IMR-90 (cell line): ENCODE measurements around the gene DHRSX. TPM values are rescaled to one million over a fixed set of nuclear protein-coding genes. Genes with fewer than 3 reads are reported as not detected.

ENCODE experiments used
- ATAC-seq: fragments of 200-7000 bp; cut with Tn5 transposase; 2 replicates; pipeline ENCODE4 v1.9.1; 2020; ENCODE audit warnings: low read depth, mild to moderate bottlenecking, moderate library complexity
- BruUV-seq: library from RNA; stranded (reverse); fragments of 400-500 nt; replicated peaks from 2 replicates; lab custom pipeline; 2021; lab: Mats Ljungman, UMichigan
- CTCF ChIA-PET: fragments of 300-600 bp; formaldehyde crosslinking; extraction: SDS; loops from one replicate; lab custom pipeline; 2021; ENCODE audit warnings: antibody characterized with exemption; lab: Yijun Ruan, JAX
- POLR2A ChIA-PET: fragments of 300-600 bp; sonication (Branson Sonifier 250); formaldehyde crosslinking; loops from one replicate; lab custom pipeline; 2022; ENCODE audit warnings: antibody characterized with exemption; ENCODE audit not compliant: unreplicated experiment; lab: Charles Lee
- DNase-seq: peaks from one replicate; pipeline ENCODE4 v3.0.0; 2013
- H2AFZ ChIP-seq: replicated peaks from 2 replicates; pipeline ENCODE3; 2013; ENCODE audit warnings: low read length, mild to moderate bottlenecking; ENCODE audit not compliant: poor library complexity
- H2AK5ac ChIP-seq: 2 replicates; pipeline ENCODE4 v1.6.1; 2013; ENCODE audit warnings: low read depth, low read length, inconsistent platforms
- H2AK9ac ChIP-seq: replicated peaks from 2 replicates; pipeline ENCODE3; 2013; ENCODE audit warnings: mild to moderate bottlenecking, low read depth, low read length, moderate library complexity; ENCODE audit not compliant: poor library complexity
- H2BK120ac ChIP-seq: 2 replicates; pipeline ENCODE4 v1.6.1; 2013; ENCODE audit warnings: low read depth, low read length, inconsistent platforms
- H2BK15ac ChIP-seq: 3 replicates; pipeline ENCODE4 v1.6.1; 2013; ENCODE audit warnings: low read depth, low read length, inconsistent platforms
- H2BK20ac ChIP-seq: 2 replicates; pipeline ENCODE4 v1.6.1; 2013; ENCODE audit warnings: low read depth, mild to moderate bottlenecking, inconsistent platforms, low read length, moderate library complexity
- H2BK5ac ChIP-seq: 2 replicates; pipeline ENCODE4 v1.6.1; 2013; ENCODE audit warnings: mild to moderate bottlenecking, low read depth, low read length, inconsistent platforms; ENCODE audit not compliant: poor library complexity, severe bottlenecking
- H3K14ac ChIP-seq: replicated peaks from 2 replicates; pipeline ENCODE4 v1.6.1; 2013; ENCODE audit warnings: low read depth, low read length, inconsistent platforms
- H3K18ac ChIP-seq: 2 replicates; pipeline ENCODE4 v1.6.1; 2013; ENCODE audit warnings: low read depth, low read length, control low read depth
- H3K23ac ChIP-seq: 2 replicates; pipeline ENCODE4 v1.6.1; 2013; ENCODE audit warnings: low read depth, low read length, inconsistent platforms
- H3K27ac ChIP-seq: 2 replicates; pipeline ENCODE4 v1.5.1; 2013; ENCODE audit warnings: mild to moderate bottlenecking, control low read depth, low read length; ENCODE audit not compliant: insufficient read depth
- H3K27me3 ChIP-seq: 2 replicates; pipeline ENCODE4 v1.6.1; 2013; ENCODE audit warnings: low read length; ENCODE audit not compliant: control insufficient read depth, insufficient read depth
- H3K36me3 ChIP-seq: 2 replicates; pipeline ENCODE4 v1.6.1; 2013; ENCODE audit warnings: low read length, mixed read lengths; ENCODE audit not compliant: control insufficient read depth, insufficient read depth
- H3K4ac ChIP-seq: 2 replicates; pipeline ENCODE4 v1.6.1; 2013; ENCODE audit warnings: low read depth, low read length, inconsistent platforms
- H3K4me1 ChIP-seq: 2 replicates; pipeline ENCODE4 v1.6.1; 2013; ENCODE audit warnings: low read length, mixed read lengths; ENCODE audit not compliant: control insufficient read depth, insufficient read depth
- H3K4me2 ChIP-seq: 2 replicates; pipeline ENCODE4 v1.6.1; 2013; ENCODE audit warnings: low read depth, mild to moderate bottlenecking, control low read depth, low read length, moderate library complexity
- H3K4me3 ChIP-seq: 2 replicates; pipeline ENCODE4 v1.5.1; 2013; ENCODE audit warnings: low read depth, mild to moderate bottlenecking, control low read depth, low read length, moderate library complexity; ENCODE audit not compliant: insufficient read depth
- H3K56ac ChIP-seq: 2 replicates; pipeline ENCODE4 v1.6.1; 2013; ENCODE audit warnings: low read length, inconsistent platforms; ENCODE audit not compliant: insufficient read depth; ENCODE audit errors: extremely low read depth
- H3K79me1 ChIP-seq, 2 experiments: 2 replicates each; pipeline ENCODE4 v1.6.1; 2013; ENCODE audit warnings: low read length in 2 of 2, inconsistent platforms in 1 of 2, low read depth in 1 of 2
- H3K9ac ChIP-seq: 2 replicates; pipeline ENCODE4 v1.6.1; 2013; ENCODE audit warnings: low read depth, low read length, control low read depth
- H3K9me1 ChIP-seq: 2 replicates; pipeline ENCODE4 v1.6.1; 2013; ENCODE audit warnings: low read length, inconsistent platforms; ENCODE audit not compliant: insufficient read depth
- H3K9me3 ChIP-seq: 2 replicates; pipeline ENCODE4 v1.6.1; 2013; ENCODE audit warnings: low read length; ENCODE audit not compliant: control insufficient read depth, insufficient read depth
- H4K20me1 ChIP-seq: 2 replicates; pipeline ENCODE4 v1.6.1; 2013; ENCODE audit warnings: low read length, inconsistent platforms; ENCODE audit not compliant: insufficient read depth
- H4K5ac ChIP-seq: 2 replicates; pipeline ENCODE4 v1.6.1; 2013; ENCODE audit warnings: mild to moderate bottlenecking, low read depth, low read length, control low read depth
- H4K8ac ChIP-seq, 2 experiments: 2 replicates each; pipeline ENCODE4 v1.6.1; 2013; ENCODE audit warnings: low read depth in 2 of 2, low read length in 2 of 2, control low read depth in 1 of 2, inconsistent platforms in 1 of 2
- H4K91ac ChIP-seq: 2 replicates; pipeline ENCODE4 v1.6.1; 2013; ENCODE audit warnings: low read depth, low read length, inconsistent platforms; ENCODE audit not compliant: insufficient read depth
- CEBPB ChIP-seq: IDR thresholded peaks from 2 replicates; pipeline ENCODE4 v1.6.1; 2012; ENCODE audit warnings: low read depth, low read length, improper control_type of control experiment
- FOS ChIP-seq: fragments of 150-350 bp; IDR thresholded peaks from 2 replicates; pipeline ENCODE4 v1.6.1; 2016; ENCODE audit warnings: low read depth, low read length
- MAFK ChIP-seq: IDR thresholded peaks from 2 replicates; pipeline ENCODE4 v1.6.1; 2012; ENCODE audit warnings: low read depth, low read length, improper control_type of control experiment
- MAZ ChIP-seq: IDR thresholded peaks from 2 replicates; pipeline ENCODE4 v1.6.1; 2012; ENCODE audit warnings: low read depth, mild to moderate bottlenecking, low read length, improper control_type of control experiment, moderate library complexity, borderline replicate concordance
- MXI1 ChIP-seq: IDR thresholded peaks from 2 replicates; pipeline ENCODE4 v1.6.1; 2012; ENCODE audit warnings: low read depth, mild to moderate bottlenecking, low read length, moderate library complexity, borderline replicate concordance
- POLR2A ChIP-seq: IDR thresholded peaks from 2 replicates; pipeline ENCODE4 v1.6.1; 2012; ENCODE audit warnings: mild to moderate bottlenecking, low read depth, low read length
- RAD21 ChIP-seq: IDR thresholded peaks from 2 replicates; pipeline ENCODE4 v1.6.1; 2012; ENCODE audit warnings: low read length, improper control_type of control experiment
- RFX5 ChIP-seq: IDR thresholded peaks from 2 replicates; pipeline ENCODE4 v1.8.0; 2012; ENCODE audit warnings: low read depth, mild to moderate bottlenecking, low read length, moderate library complexity
- SMC3 ChIP-seq: fragments of 150-350 bp; IDR thresholded peaks from 2 replicates; pipeline ENCODE4 v1.6.1; 2016; ENCODE audit warnings: low read depth, mild to moderate bottlenecking, antibody characterized with exemption, low read length, moderate library complexity
- WGBS, 2 experiments: methylation state at CpG; one replicate each; pipeline versions ENCODE4 v1.1.5 to v1.1.7; 2013; ENCODE audit warnings: missing lambda C conversion rate in 2 of 2; ENCODE audit not compliant: insufficient read length in 1 of 2; ENCODE audit errors: extremely low coverage in 2 of 2; 5-methylcytosine and 5-hydroxymethylcytosine counted together
- dilution Hi-C: fragments of 300-500 bp; cut with HindIII; formaldehyde crosslinking; loops from one replicate; pipeline ENCODE4 v1.14.3; 2018; ENCODE audit warnings: low sequenced_read_pairs; ENCODE audit not compliant: unreplicated experiment
- in situ Hi-C: fragments of 300-500 bp; cut with MboI; formaldehyde crosslinking; loops from 3 replicates; pipeline ENCODE4 v1.14.3; 2019; ENCODE audit warnings: low sequenced_read_pairs, inconsistent platforms, mixed read lengths
- intact Hi-C: fragments of 100-400 bp; cut with micrococcal nuclease; formaldehyde crosslinking; loops from 2 replicates; pipeline ENCODE4 v1.10.0; 2022
- polyA plus RNA-seq, 3 experiments: library from polyadenylated mRNA; depleted of rRNA; stranded (reverse); fragments of >200 nt; gene quantifications; 2 replicates each; pipeline ENCODE4 v1.2.3, GENCODE V29; 2012; ENCODE audit warnings: low replicate concordance in 1 of 3
- total RNA-seq: library from RNA; depleted of rRNA; stranded (reverse); fragments of >200 nt; gene quantifications from 2 replicates; pipeline ENCODE4 v1.2.3, GENCODE V29; 2012
- TF ChIP-seq, protein P1 (sequence below): fragments of 150-350 bp; IDR thresholded peaks from 2 replicates; pipeline ENCODE4 v1.6.1; 2017; ENCODE audit warnings: mild to moderate bottlenecking, antibody characterized with exemption, low read length, low read depth
- TF ChIP-seq, protein P2 (sequence below): conservative IDR thresholded peaks from 2 replicates; pipeline ENCODE4 v1.5.1; 2012; ENCODE audit warnings: mild to moderate bottlenecking, low read depth, low read length, improper control_type of control experiment

The DHRSX gene
- total and polyA plus RNA-seq, 2 of the 4 experiments (the other 2 are of a cell fraction), result 26.2 to 38.0 TPM

DNA sequence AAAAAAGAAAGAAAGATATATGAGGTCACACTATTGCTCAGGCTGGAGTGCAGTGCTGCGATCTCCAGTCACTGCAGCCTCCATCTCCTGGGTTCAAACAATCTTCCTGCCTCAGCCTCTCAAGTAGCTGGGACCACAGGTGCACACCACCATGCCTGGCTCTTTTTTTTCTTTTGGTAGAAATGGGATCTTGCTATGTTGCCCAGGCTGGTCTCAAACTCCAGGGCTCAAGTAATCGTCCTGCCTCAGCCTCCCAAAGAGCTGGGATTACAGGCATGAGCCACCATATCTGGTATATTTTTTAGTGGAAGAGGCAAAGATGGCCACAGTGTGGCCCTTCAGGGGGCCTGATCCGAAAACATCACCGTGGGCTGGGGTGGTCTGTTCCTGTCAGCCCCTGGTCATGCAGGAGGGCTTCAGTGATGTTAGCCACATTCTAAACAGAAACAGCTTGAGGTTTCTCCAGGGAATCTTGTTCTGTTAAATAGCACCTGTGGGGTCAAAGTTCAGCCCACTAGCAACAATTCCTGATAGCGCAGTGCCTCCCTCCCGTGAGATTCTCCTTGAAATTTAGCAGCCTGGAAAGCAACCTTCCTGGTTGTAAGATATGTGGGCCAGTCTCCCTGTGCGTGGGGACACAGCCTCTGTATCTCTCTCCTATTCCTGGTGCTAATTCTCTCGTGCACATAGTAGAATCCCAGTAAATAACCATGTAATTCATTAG lies 7.3 kb upstream of the DHRSX start:
- Histone ChIP-seq H2AK9ac (no peak overlapping the region), H3K4me3 (no peak overlapping the region), H3K23ac (no peak overlapping the region), H3K4me1 (no peaks in the 10 kb centered on the region), H3K4ac (no peak overlapping the region), H3K18ac (no peak overlapping the region), H3K14ac (no peak overlapping the region), H3K79me1 (no peaks in the 10 kb centered on the region), H2AK5ac (no peak overlapping the region), H2BK120ac (no peak overlapping the region), H3K36me3 (no peaks in the 10 kb centered on the region), H2AFZ (no peak overlapping the region), H3K9me1 (no peaks in the 10 kb centered on the region), H3K9ac (no peak overlapping the region), H4K5ac (no peak overlapping the region), H3K56ac (no peak overlapping the region), H2BK15ac (no peak overlapping the region), H3K27me3 (peaks cover 2% of the 10 kb centered on the region; the same call in 1 of the 2 replicates), H3K4me2 (no peak overlapping the region), H3K27ac (no peak overlapping the region), H2BK20ac (no peak overlapping the region), H4K8ac (no peak overlapping the region), H4K91ac (no peak overlapping the region), H3K9me3 (no peaks in the 10 kb centered on the region), H2BK5ac (no peak overlapping the region), H4K20me1 (no peaks in the 10 kb centered on the region)
- in situ Hi-C loops, result no loop called here
- POLR2A ChIA-PET, result no interaction called here
- 44% methylated on average over 4 of the region's 8 CpGs; no CpG with 5 or more reads in 1 of the 2 experiments for WGBS, 2 experiments
- CTCF ChIA-PET, result no interaction called here
- no peak for ATAC-seq
- no peak for TF ChIP-seq POLR2A
- TF ChIP-seq, protein P1, sequence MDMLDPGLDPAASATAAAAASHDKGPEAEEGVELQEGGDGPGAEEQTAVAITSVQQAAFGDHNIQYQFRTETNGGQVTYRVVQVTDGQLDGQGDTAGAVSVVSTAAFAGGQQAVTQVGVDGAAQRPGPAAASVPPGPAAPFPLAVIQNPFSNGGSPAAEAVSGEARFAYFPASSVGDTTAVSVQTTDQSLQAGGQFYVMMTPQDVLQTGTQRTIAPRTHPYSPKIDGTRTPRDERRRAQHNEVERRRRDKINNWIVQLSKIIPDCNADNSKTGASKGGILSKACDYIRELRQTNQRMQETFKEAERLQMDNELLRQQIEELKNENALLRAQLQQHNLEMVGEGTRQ, result no peak
- no peak for TF ChIP-seq FOS
- TF ChIP-seq, protein P2, sequence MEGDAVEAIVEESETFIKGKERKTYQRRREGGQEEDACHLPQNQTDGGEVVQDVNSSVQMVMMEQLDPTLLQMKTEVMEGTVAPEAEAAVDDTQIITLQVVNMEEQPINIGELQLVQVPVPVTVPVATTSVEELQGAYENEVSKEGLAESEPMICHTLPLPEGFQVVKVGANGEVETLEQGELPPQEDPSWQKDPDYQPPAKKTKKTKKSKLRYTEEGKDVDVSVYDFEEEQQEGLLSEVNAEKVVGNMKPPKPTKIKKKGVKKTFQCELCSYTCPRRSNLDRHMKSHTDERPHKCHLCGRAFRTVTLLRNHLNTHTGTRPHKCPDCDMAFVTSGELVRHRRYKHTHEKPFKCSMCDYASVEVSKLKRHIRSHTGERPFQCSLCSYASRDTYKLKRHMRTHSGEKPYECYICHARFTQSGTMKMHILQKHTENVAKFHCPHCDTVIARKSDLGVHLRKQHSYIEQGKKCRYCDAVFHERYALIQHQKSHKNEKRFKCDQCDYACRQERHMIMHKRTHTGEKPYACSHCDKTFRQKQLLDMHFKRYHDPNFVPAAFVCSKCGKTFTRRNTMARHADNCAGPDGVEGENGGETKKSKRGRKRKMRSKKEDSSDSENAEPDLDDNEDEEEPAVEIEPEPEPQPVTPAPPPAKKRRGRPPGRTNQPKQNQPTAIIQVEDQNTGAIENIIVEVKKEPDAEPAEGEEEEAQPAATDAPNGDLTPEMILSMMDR, result no peak
- TF ChIP-seq SMC3, result no peak
- TF ChIP-seq MXI1, result no peak
- no peak for TF ChIP-seq RAD21
- no peak for TF ChIP-seq RFX5
- no peak for TF ChIP-seq CEBPB
- TF ChIP-seq MAZ, result no peak
- TF ChIP-seq MAFK, result no peak
- no peak for DNase-seq
- no TSS peak for BruUV-seq
- intact Hi-C loops, result no loop called here
- dilution Hi-C loops, result no loop called here
